ENCODE data around the gene CBL. TPM values are rescaled to one million over a fixed set of nuclear protein-coding genes. Genes with fewer than 3 reads are reported as not detected.

The CBL gene
- total RNA-seq, 1 donor from 2014 or later, result 15.5 TPM

- H3K27me3 ChIP-seq, result no peaks in the 10 kb centered on the region
- H3K4me3 ChIP-seq, result no peak overlapping the region
- no peaks in the 10 kb centered on the region for H3K4me1 ChIP-seq
- intact Hi-C loops (cut with DNase I), result no loop called here
- no peak for DNase-seq (ENCODE audit: extremely low spot score in 2 of 2)
- no peak overlapping the region for H3K27ac ChIP-seq
- TF ChIP-seq, protein P1, sequence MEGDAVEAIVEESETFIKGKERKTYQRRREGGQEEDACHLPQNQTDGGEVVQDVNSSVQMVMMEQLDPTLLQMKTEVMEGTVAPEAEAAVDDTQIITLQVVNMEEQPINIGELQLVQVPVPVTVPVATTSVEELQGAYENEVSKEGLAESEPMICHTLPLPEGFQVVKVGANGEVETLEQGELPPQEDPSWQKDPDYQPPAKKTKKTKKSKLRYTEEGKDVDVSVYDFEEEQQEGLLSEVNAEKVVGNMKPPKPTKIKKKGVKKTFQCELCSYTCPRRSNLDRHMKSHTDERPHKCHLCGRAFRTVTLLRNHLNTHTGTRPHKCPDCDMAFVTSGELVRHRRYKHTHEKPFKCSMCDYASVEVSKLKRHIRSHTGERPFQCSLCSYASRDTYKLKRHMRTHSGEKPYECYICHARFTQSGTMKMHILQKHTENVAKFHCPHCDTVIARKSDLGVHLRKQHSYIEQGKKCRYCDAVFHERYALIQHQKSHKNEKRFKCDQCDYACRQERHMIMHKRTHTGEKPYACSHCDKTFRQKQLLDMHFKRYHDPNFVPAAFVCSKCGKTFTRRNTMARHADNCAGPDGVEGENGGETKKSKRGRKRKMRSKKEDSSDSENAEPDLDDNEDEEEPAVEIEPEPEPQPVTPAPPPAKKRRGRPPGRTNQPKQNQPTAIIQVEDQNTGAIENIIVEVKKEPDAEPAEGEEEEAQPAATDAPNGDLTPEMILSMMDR (IDR thresholded peaks at IDR 0.05), result no peak
- TF ChIP-seq POLR2AphosphoS5 (IDR thresholded peaks at IDR 0.05; ENCODE audit: insufficient read depth in 1 of 2, low read depth in 1 of 2) (no peak), POLR2A (IDR thresholded peaks at IDR 0.05) (no peak)
- H3K9me3 ChIP-seq, result no peaks in the 10 kb centered on the region
- peaks cover 0 to 9% of the 10 kb centered on the region in 2 donors for H3K36me3 ChIP-seq
These were observed 20.0 kb upstream of the CBL start for GRCh38 chr11:119185981-119186634.

DNA sequence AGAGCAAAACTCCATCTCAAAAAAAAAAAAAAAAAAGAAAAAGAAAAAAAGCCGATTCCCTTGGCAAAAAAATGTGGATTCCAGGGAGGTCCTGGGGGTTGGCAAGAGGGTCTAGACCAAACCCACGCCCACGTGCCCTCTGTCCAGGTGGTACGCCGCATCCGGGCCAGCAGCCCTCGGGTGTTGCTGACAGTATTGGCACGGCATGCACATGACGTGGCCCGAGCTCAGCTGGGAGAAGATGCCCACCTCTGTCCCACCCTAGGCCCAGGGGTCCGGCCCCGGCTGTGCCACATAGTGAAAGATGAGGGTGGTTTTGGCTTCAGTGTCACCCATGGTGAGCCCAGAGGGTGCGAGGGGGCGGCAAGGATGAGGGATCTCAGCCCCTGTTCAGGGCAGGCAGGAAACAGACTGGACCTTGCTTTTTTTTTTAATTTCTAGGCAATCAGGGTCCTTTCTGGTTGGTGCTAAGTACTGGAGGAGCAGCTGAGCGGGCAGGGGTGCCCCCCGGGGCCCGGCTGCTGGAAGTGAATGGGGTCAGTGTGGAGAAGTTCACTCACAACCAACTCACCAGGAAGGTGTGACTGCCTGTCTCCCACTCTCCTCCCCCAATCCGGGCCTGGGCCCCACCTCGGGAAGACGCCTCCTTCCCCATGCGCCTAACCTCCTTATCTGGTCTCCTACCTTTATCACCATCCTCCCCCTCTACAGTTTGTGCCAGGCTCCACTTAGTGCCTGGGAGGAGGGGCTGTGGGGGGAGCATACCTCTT, 18.8 kb upstream of the CBL start:
- Histone ChIP-seq H3K27ac (no peak overlapping the region), H3K36me3 (peaks cover 0 to 1% of the 10 kb centered on the region in 2 donors), H3K4me3 (no peak overlapping the region), H3K27me3 (no peaks in the 10 kb centered on the region), H3K4me1 (no peaks in the 10 kb centered on the region), H3K9me3 (no peaks in the 10 kb centered on the region)
- TF ChIP-seq POLR2A (IDR thresholded peaks at IDR 0.05) (no peak), POLR2AphosphoS5 (IDR thresholded peaks at IDR 0.05; ENCODE audit: insufficient read depth in 1 of 2, low read depth in 1 of 2) (no peak)
- TF ChIP-seq, protein P1 (IDR thresholded peaks at IDR 0.05), result no peak
- DNase-seq (ENCODE audit: extremely low spot score in 2 of 2), result no peak
- intact Hi-C loops (cut with DNase I), result no loop called here

- TF ChIP-seq, protein P1 (IDR thresholded peaks at IDR 0.05), result no peak
- TF ChIP-seq POLR2A (IDR thresholded peaks at IDR 0.05), result no peak
- TF ChIP-seq POLR2AphosphoS5 (IDR thresholded peaks at IDR 0.05; ENCODE audit: insufficient read depth in 1 of 2, low read depth in 1 of 2), result no peak
- intact Hi-C loops (cut with DNase I), result no loop called here
- Histone ChIP-seq H3K4me1 (no peaks in the 10 kb centered on the region), H3K9me3 (no peaks in the 10 kb centered on the region), H3K27ac (no peak overlapping the region), H3K27me3 (no peaks in the 10 kb centered on the region), H3K4me3 (no peak overlapping the region), H3K36me3 (no peaks in the 10 kb centered on the region)
- no peak for DNase-seq (ENCODE audit: extremely low spot score in 2 of 2)
These were observed 18.1 kb upstream of the CBL start for GRCh38 chr11:119188067-119188466.

DNA sequence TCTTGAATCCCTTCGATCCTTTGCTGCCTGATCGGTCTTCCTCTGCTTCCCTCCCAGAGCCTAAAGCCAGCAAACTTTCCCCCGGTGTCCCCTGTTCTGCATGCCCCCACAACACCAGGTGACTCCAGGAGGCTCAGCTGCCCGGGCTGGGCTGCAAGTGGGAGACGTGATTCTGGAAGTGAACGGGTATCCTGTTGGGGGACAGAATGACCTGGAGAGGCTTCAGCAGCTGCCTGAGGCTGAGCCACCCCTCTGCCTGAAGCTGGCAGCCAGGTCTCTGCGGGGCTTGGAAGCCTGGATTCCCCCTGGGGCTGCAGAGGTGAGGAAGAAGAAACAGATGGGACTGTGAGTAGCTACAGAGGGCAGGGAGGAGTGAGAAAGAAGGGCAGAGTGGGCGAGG, 17.3 kb upstream of the CBL start:
- Histone ChIP-seq H3K4me3 (no peak overlapping the region), H3K36me3 (no peaks in the 10 kb centered on the region), H3K27me3 (no peaks in the 10 kb centered on the region), H3K27ac (no peak overlapping the region), H3K4me1 (no peaks in the 10 kb centered on the region), H3K9me3 (no peaks in the 10 kb centered on the region)
- intact Hi-C loops (cut with DNase I), result no loop called here
- TF ChIP-seq POLR2AphosphoS5 (IDR thresholded peaks at IDR 0.05; ENCODE audit: insufficient read depth in 1 of 2, low read depth in 1 of 2), result no peak
- TF ChIP-seq, protein P1 (IDR thresholded peaks at IDR 0.05), result no peak
- DNase-seq (ENCODE audit: extremely low spot score in 2 of 2), result no peak

- no peak for DNase-seq (ENCODE audit: extremely low spot score in 2 of 2)
- Histone ChIP-seq H3K9me3 (no peaks in the 10 kb centered on the region), H3K4me3 (no peak overlapping the region), H3K27me3 (no peaks in the 10 kb centered on the region), H3K4me1 (no peaks in the 10 kb centered on the region), H3K27ac (no peak overlapping the region), H3K36me3 (no peaks in the 10 kb centered on the region)
- no peak for TF ChIP-seq POLR2AphosphoS5 (IDR thresholded peaks at IDR 0.05; ENCODE audit: insufficient read depth in 1 of 2, low read depth in 1 of 2)
- TF ChIP-seq POLR2A (IDR thresholded peaks at IDR 0.05), result no peak
- TF ChIP-seq, protein P1 (IDR thresholded peaks at IDR 0.05), result no peak
- intact Hi-C loops (cut with DNase I), result no loop called here
These were observed 16.7 kb upstream of the CBL start for GRCh38 chr11:119189393-119189792.
